GM12875 (cell line): ENCODE data around the gene NPS.

Experiments
- H3K4me3 ChIP-seq: one replicate; pipeline ENCODE4 v1.5.1; 2011; ENCODE audit warnings: low read depth, low read length, control low read depth
- TF ChIP-seq, protein P1 (sequence below): IDR thresholded peaks from 2 replicates; pipeline ENCODE4 v1.5.1; 2011; ENCODE audit warnings: low read depth, mild to moderate bottlenecking, control low read depth, inconsistent platforms, low read length, moderate library complexity, borderline replicate concordance; ENCODE audit not compliant: insufficient read depth

The NPS gene

GRCh38 chr10:127579640-127580039, 30.5 kb downstream of the NPS start:
- TF ChIP-seq, protein P1, sequence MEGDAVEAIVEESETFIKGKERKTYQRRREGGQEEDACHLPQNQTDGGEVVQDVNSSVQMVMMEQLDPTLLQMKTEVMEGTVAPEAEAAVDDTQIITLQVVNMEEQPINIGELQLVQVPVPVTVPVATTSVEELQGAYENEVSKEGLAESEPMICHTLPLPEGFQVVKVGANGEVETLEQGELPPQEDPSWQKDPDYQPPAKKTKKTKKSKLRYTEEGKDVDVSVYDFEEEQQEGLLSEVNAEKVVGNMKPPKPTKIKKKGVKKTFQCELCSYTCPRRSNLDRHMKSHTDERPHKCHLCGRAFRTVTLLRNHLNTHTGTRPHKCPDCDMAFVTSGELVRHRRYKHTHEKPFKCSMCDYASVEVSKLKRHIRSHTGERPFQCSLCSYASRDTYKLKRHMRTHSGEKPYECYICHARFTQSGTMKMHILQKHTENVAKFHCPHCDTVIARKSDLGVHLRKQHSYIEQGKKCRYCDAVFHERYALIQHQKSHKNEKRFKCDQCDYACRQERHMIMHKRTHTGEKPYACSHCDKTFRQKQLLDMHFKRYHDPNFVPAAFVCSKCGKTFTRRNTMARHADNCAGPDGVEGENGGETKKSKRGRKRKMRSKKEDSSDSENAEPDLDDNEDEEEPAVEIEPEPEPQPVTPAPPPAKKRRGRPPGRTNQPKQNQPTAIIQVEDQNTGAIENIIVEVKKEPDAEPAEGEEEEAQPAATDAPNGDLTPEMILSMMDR: no peak
- H3K4me3 ChIP-seq: no peak overlapping the region

GRCh38 chr10:127580822-127581221, 31.7 kb downstream of the NPS start:
- TF ChIP-seq, protein P1: no peak
- H3K4me3 ChIP-seq: no peak overlapping the region

DNA sequence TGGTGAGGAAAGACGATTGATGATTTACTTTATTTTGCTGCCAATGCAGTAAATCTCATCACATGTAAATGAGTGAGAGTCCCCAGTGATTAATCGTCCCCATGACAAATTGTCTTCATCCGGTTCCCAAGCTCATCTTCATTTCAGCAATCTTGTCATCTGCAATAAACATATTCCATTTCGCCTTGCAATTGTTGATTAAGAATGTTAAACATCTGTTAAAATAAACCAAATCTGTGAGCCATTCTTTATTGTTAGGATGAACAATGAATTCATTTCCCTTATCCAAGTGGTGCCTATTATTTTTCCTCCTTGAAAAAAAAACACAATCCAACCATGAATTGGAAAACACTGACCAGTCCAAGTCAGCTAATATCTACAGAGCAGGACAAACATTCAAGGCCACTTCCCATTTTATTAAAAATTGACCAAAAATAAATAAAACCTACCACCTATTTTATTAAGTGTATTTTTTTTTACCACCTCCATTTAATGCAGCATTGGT, 36.5 kb downstream of the NPS start:
- TF ChIP-seq, protein P1: no peak
- no peak overlapping the region for H3K4me3 ChIP-seq

DNA sequence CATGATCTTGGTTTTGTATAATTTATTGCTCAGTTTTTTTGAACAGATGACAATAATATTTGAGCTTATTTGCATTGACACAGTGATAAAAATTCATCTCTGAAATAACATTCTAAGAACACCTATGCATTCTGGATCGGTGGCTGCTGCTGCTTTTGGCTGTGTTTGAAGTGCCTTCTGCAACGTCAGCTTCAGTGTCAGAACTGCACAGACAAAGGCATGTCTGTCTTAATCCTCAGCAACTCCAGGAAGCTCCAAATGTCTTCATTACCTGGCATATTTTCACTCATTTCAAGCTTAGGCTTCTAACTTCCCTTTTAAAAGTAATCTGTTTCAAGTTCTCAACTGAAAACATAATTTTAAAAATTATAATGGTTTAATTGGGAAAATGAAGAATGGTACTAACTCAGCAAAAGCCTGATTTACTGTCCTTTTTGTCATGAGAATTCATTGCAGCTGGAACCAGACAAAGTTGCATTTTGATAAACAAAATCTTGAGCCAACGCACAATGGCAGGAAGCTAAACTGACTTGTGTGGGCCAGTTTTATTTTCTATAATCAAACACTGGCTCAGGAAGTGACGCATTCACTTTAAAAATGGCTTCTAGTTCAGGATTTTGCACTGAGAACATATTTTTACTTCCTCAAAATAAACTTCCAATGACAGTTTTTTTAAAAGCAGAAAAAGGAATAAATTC, 38.7 kb downstream of the NPS start:
- TF ChIP-seq, protein P1: no peak
- H3K4me3 ChIP-seq: no peak overlapping the region

DNA sequence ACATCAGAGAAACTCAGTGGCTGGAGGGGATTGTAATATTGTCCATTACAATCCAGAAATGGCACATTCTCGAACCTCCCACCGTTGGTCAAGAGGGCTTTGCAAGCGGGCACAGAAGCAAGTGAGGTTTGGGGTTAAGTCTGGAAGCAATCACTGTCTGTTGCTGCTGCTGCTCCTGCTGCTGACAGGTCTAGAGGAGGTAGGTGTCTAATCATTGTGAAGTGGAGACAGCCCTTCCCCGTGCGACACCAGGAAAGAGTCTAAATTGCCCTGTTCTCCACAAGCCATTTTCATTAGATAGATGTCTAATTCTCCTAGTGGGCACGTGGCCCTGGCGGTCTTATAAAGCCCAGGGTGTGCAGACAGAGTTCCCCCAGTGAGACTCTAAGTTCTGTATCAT, 43.5 kb downstream of the NPS start:
- TF ChIP-seq, protein P1: no peak
- H3K4me3 ChIP-seq: no peak overlapping the region

DNA sequence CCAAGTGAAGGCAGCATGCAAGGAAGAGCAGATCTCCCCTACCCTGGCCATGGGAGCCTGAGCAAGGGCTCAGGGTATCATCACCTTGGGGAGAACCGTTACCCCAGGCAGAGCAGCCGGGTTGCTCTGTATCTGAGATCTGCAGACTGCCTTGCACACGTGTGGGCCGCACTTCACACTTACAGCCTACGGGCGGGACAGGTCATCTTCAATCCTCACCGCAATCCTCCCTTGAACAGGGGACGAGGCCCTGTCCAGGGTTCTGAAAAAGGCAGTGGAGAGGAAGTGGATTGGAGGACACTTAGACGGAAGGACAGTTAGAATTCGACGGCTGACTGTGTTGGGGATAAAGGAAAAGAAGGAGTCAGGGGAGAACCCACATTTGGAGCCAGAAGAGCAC, 51.4 kb downstream of the NPS start:
- TF ChIP-seq, protein P1: no peak

More for the DNA sequence above, 51.4 kb downstream of the NPS start:
- no peak overlapping the region for H3K4me3 ChIP-seq
